Measurements from ENCODE around the gene TACC2.

Gene TACC2

GRCh38 chr10:122294511-122295450 lies 305.8 kb downstream of the TACC2 start:
- H3K4me3 ChIP-seq (ENCODE audit: low read depth, low read length) = no peak overlapping the region
- TF ChIP-seq, protein P1, sequence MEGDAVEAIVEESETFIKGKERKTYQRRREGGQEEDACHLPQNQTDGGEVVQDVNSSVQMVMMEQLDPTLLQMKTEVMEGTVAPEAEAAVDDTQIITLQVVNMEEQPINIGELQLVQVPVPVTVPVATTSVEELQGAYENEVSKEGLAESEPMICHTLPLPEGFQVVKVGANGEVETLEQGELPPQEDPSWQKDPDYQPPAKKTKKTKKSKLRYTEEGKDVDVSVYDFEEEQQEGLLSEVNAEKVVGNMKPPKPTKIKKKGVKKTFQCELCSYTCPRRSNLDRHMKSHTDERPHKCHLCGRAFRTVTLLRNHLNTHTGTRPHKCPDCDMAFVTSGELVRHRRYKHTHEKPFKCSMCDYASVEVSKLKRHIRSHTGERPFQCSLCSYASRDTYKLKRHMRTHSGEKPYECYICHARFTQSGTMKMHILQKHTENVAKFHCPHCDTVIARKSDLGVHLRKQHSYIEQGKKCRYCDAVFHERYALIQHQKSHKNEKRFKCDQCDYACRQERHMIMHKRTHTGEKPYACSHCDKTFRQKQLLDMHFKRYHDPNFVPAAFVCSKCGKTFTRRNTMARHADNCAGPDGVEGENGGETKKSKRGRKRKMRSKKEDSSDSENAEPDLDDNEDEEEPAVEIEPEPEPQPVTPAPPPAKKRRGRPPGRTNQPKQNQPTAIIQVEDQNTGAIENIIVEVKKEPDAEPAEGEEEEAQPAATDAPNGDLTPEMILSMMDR (IDR thresholded peaks at IDR 0.05; ENCODE audit: borderline replicate concordance, insufficient read depth, low read depth, low read length) = no peak

- no peak overlapping the region for H3K4me3 ChIP-seq (ENCODE audit: low read depth, low read length)
- TF ChIP-seq, protein P1 (IDR thresholded peaks at IDR 0.05; ENCODE audit: borderline replicate concordance, insufficient read depth, low read depth, low read length) = no peak
These were observed 306.5 kb downstream of the TACC2 start for GRCh38 chr10:122295451-122295809.

- H3K4me3 ChIP-seq (ENCODE audit: low read depth, low read length) = no peak overlapping the region
- TF ChIP-seq, protein P1 (IDR thresholded peaks at IDR 0.05; ENCODE audit: borderline replicate concordance, insufficient read depth, low read depth, low read length) = no peak
These were observed 307.6 kb downstream of the TACC2 start for GRCh38 chr10:122296363-122297120.

DNA sequence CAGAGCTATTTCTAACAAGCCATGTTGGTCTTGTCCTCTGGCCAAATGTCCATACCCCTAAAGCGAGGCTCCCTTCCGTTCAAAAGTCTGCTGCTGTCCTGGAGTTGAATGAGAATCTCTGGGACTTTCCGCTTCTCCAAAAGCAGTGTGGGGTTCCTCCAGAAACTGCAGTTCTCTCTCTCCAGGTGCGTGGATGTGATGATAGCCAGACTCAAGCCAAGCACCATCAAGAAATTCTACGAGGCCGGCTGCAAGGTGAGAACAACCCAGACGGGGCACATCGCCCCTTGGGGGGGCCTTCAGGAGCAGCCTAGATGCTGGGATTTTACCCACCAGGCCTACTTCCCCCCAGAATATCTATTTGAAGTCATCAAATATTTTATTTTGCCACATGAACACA lies 308.6 kb downstream of the TACC2 start:
- TF ChIP-seq, protein P1 (IDR thresholded peaks at IDR 0.05; ENCODE audit: borderline replicate concordance, insufficient read depth, low read depth, low read length) = no peak
- H3K4me3 ChIP-seq (ENCODE audit: low read depth, low read length) = no peak overlapping the region

GRCh38 chr10:122298206-122298597 lies 309.2 kb downstream of the TACC2 start:
- TF ChIP-seq, protein P1 (IDR thresholded peaks at IDR 0.05; ENCODE audit: borderline replicate concordance, insufficient read depth, low read depth, low read length) = no peak
- H3K4me3 ChIP-seq (ENCODE audit: low read depth, low read length) = no peak overlapping the region

GRCh38 chr10:122298598-122299301 lies 309.8 kb downstream of the TACC2 start:
- no peak overlapping the region for H3K4me3 ChIP-seq (ENCODE audit: low read depth, low read length)
- TF ChIP-seq, protein P1 (IDR thresholded peaks at IDR 0.05; ENCODE audit: borderline replicate concordance, insufficient read depth, low read depth, low read length) = peak; percentile 85

All from GM12875 (cell line).